Measurements from ENCODE around the gene AFP. TPM values are rescaled to one million over a fixed set of nuclear protein-coding genes. Genes with fewer than 3 reads are reported as not detected.

AFP gene
- total RNA-seq, 1 donor from 2014 or later: not detected

GRCh38 chr4:73458184-73459047 lies 22.4 kb downstream of the AFP start:
- Mint-ChIP-seq H3K36me3 (ENCODE audit: low read depth, unreplicated experiment) (no peaks in the 10 kb centered on the region), H3K27me3 (ENCODE audit: unreplicated experiment) (peaks cover 2% of the 10 kb centered on the region), H3K4me3 (ENCODE audit: unreplicated experiment) (no peak overlapping the region), H3K27ac (ENCODE audit: unreplicated experiment) (no peak overlapping the region), H3K4me1 (ENCODE audit: unreplicated experiment) (peaks cover 2% of the 10 kb centered on the region), H3K9me3 (ENCODE audit: unreplicated experiment) (no peaks in the 10 kb centered on the region)
- DNase-seq (ENCODE audit: low spot score): no peak
- no peak for TF ChIP-seq CTCF (IDR thresholded peaks at IDR 0.05; ENCODE audit: unreplicated experiment)

GRCh38 chr4:73459048-73459421 lies 23.0 kb downstream of the AFP start:
- no peak for TF ChIP-seq CTCF (IDR thresholded peaks at IDR 0.05; ENCODE audit: unreplicated experiment)
- DNase-seq (ENCODE audit: low spot score): no peak
- Mint-ChIP-seq H3K36me3 (ENCODE audit: low read depth, unreplicated experiment) (no peaks in the 10 kb centered on the region), H3K9me3 (ENCODE audit: unreplicated experiment) (no peaks in the 10 kb centered on the region), H3K27me3 (ENCODE audit: unreplicated experiment) (peaks cover 2% of the 10 kb centered on the region), H3K4me1 (ENCODE audit: unreplicated experiment) (no peaks in the 10 kb centered on the region), H3K27ac (ENCODE audit: unreplicated experiment) (no peak overlapping the region), H3K4me3 (ENCODE audit: unreplicated experiment) (no peak overlapping the region)

GRCh38 chr4:73460913-73461522 lies 25.0 kb downstream of the AFP start:
- H3K4me1 Mint-ChIP-seq (ENCODE audit: unreplicated experiment): no peaks in the 10 kb centered on the region
- no peak for TF ChIP-seq CTCF (IDR thresholded peaks at IDR 0.05; ENCODE audit: unreplicated experiment)
- no peak for DNase-seq (ENCODE audit: low spot score)
- H3K36me3 Mint-ChIP-seq (ENCODE audit: low read depth, unreplicated experiment): no peaks in the 10 kb centered on the region
- H3K27ac Mint-ChIP-seq (ENCODE audit: unreplicated experiment): no peak overlapping the region
- H3K9me3 Mint-ChIP-seq (ENCODE audit: unreplicated experiment): no peaks in the 10 kb centered on the region
- no peak overlapping the region for H3K4me3 Mint-ChIP-seq (ENCODE audit: unreplicated experiment)
- peaks cover 2% of the 10 kb centered on the region for H3K27me3 Mint-ChIP-seq (ENCODE audit: unreplicated experiment)

GRCh38 chr4:73468170-73468569 lies 32.1 kb downstream of the AFP start:
- no peak overlapping the region for H3K27ac Mint-ChIP-seq (ENCODE audit: unreplicated experiment)
- no peak for DNase-seq (ENCODE audit: low spot score)
- H3K4me1 Mint-ChIP-seq (ENCODE audit: unreplicated experiment): no peaks in the 10 kb centered on the region
- no peaks in the 10 kb centered on the region for H3K36me3 Mint-ChIP-seq (ENCODE audit: low read depth, unreplicated experiment)
- no peaks in the 10 kb centered on the region for H3K9me3 Mint-ChIP-seq (ENCODE audit: unreplicated experiment)
- no peak overlapping the region for H3K4me3 Mint-ChIP-seq (ENCODE audit: unreplicated experiment)
- no peaks in the 10 kb centered on the region for H3K27me3 Mint-ChIP-seq (ENCODE audit: unreplicated experiment)
- no peak for TF ChIP-seq CTCF (IDR thresholded peaks at IDR 0.05; ENCODE audit: unreplicated experiment)

GRCh38 chr4:73470728-73471127 lies 34.7 kb downstream of the AFP start:
- peaks cover 3% of the 10 kb centered on the region for H3K9me3 Mint-ChIP-seq (ENCODE audit: unreplicated experiment)
- H3K4me1 Mint-ChIP-seq (ENCODE audit: unreplicated experiment): no peaks in the 10 kb centered on the region
- peaks cover 2% of the 10 kb centered on the region for H3K36me3 Mint-ChIP-seq (ENCODE audit: low read depth, unreplicated experiment)
- DNase-seq (ENCODE audit: low spot score): no peak
- H3K27me3 Mint-ChIP-seq (ENCODE audit: unreplicated experiment): peaks cover 2% of the 10 kb centered on the region
- H3K27ac Mint-ChIP-seq (ENCODE audit: unreplicated experiment): no peak overlapping the region
- no peak for TF ChIP-seq CTCF (IDR thresholded peaks at IDR 0.05; ENCODE audit: unreplicated experiment)
- no peak overlapping the region for H3K4me3 Mint-ChIP-seq (ENCODE audit: unreplicated experiment)

Measured in endothelial cell (in vitro differentiated cells).